Peyer's patch (tissue), 4 donors: Measurements from ENCODE around the gene KRTAP5-5.

Experiments
- POLR2A ChIP-seq, 2 donors: fragments of 450-650 bp; IDR thresholded peaks; one replicate each; pipeline ENCODE4 v1.5.1; 2017; ENCODE audit warnings: antibody characterized with exemption in 2 of 2, mild to moderate bottlenecking in 2 of 2, moderate library complexity in 2 of 2
- TF ChIP-seq, protein P1 (sequence below), 6 experiments: fragments of 450-650 bp in 4 of 6; fragments of 200-600 bp in 2 of 6; sonication (generic) in 1 of 6; IDR thresholded peaks; one replicate each; pipeline ENCODE4 v1.5.1; 2017 to 2019; ENCODE audit warnings: antibody characterized with exemption in 6 of 6, mild to moderate bottlenecking in 3 of 6, moderate library complexity in 1 of 6

DNA sequence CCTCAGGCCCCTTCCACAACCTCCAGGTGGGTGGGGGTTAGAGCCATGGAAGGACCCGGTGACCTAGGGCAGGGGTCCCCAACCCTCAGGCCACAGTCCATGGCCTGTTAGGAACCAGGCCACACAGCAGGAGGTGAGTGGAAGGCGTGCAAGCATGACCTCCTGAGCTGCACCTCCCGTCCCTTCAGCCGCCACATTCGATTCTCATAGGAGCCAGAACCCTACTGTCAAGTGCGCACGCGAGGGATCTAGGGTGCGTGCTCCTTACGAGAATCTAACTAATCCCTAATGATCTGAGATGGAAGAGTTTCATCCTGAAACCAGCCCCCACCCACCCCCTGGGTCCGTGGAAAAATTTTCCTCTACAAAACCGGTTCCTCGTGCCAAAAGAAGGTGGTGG, 4.0 kb upstream of the KRTAP5-5 start:
- TF ChIP-seq POLR2A (IDR thresholded peaks at IDR 0.05): no peak
- TF ChIP-seq, protein P1, sequence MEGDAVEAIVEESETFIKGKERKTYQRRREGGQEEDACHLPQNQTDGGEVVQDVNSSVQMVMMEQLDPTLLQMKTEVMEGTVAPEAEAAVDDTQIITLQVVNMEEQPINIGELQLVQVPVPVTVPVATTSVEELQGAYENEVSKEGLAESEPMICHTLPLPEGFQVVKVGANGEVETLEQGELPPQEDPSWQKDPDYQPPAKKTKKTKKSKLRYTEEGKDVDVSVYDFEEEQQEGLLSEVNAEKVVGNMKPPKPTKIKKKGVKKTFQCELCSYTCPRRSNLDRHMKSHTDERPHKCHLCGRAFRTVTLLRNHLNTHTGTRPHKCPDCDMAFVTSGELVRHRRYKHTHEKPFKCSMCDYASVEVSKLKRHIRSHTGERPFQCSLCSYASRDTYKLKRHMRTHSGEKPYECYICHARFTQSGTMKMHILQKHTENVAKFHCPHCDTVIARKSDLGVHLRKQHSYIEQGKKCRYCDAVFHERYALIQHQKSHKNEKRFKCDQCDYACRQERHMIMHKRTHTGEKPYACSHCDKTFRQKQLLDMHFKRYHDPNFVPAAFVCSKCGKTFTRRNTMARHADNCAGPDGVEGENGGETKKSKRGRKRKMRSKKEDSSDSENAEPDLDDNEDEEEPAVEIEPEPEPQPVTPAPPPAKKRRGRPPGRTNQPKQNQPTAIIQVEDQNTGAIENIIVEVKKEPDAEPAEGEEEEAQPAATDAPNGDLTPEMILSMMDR (IDR thresholded peaks at IDR 0.05): no peak
